Adrenal gland (tissue), 5 donors: Measurements from ENCODE around the gene GDPD1.

Source experiments
- POLR2A ChIP-seq, 2 donors: fragments of 450-650 bp; IDR thresholded peaks; one replicate each; pipeline ENCODE4 v1.6.1; 2017; ENCODE audit warnings: antibody characterized with exemption in 2 of 2, mild to moderate bottlenecking in 2 of 2, moderate library complexity in 1 of 2
- TF ChIP-seq, protein P1 (sequence below), 6 experiments: fragments of 450-650 bp in 4 of 6; fragments of 200-600 bp in 2 of 6; sonication (generic) in 1 of 6; IDR thresholded peaks; 1 replicate in 5 of 6; 2 replicates in 1 of 6; pipeline versions ENCODE4 v1.5.1 to v1.8.0; 2016 to 2021; ENCODE audit warnings: antibody characterized with exemption in 6 of 6, mild to moderate bottlenecking in 2 of 6, moderate library complexity in 1 of 6
- donor health status: DM: no; HTN: no; CAD: no.

GRCh38 chr17:59186850-59187249 lies 33.5 kb upstream of the GDPD1 start:
- TF ChIP-seq, protein P1, sequence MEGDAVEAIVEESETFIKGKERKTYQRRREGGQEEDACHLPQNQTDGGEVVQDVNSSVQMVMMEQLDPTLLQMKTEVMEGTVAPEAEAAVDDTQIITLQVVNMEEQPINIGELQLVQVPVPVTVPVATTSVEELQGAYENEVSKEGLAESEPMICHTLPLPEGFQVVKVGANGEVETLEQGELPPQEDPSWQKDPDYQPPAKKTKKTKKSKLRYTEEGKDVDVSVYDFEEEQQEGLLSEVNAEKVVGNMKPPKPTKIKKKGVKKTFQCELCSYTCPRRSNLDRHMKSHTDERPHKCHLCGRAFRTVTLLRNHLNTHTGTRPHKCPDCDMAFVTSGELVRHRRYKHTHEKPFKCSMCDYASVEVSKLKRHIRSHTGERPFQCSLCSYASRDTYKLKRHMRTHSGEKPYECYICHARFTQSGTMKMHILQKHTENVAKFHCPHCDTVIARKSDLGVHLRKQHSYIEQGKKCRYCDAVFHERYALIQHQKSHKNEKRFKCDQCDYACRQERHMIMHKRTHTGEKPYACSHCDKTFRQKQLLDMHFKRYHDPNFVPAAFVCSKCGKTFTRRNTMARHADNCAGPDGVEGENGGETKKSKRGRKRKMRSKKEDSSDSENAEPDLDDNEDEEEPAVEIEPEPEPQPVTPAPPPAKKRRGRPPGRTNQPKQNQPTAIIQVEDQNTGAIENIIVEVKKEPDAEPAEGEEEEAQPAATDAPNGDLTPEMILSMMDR (IDR thresholded peaks at IDR 0.05) = no peak
- no peak for TF ChIP-seq POLR2A (IDR thresholded peaks at IDR 0.05)
